Pulmonary artery endothelial cell (primary cell): ENCODE measurements around the gene BCR. TPM values are rescaled to one million over a fixed set of nuclear protein-coding genes. Genes with fewer than 3 reads are reported as not detected.

Source experiments
- DNase-seq: peaks from one replicate; pipeline ENCODE4 v3.0.0-alpha.2; 2011; ENCODE audit warnings: low read depth, low spot score
- total RNA-seq: library from RNA; depleted of rRNA; stranded (reverse); fragments of >200 nt; gene quantifications from 2 replicates; pipeline ENCODE4 v1.2.3, GENCODE V29; 2014

Gene BCR
- total RNA-seq, 1 donor from 2014 or later: 131 TPM

- no peak for DNase-seq
These were observed 93.8 kb downstream of the BCR start for GRCh38 chr22:23274146-23274526.

- DNase-seq: no peak
These were observed 94.8 kb downstream of the BCR start for GRCh38 chr22:23274891-23275694.

GRCh38 chr22:23275751-23276150 lies 95.4 kb downstream of the BCR start:
- no peak for DNase-seq

DNA sequence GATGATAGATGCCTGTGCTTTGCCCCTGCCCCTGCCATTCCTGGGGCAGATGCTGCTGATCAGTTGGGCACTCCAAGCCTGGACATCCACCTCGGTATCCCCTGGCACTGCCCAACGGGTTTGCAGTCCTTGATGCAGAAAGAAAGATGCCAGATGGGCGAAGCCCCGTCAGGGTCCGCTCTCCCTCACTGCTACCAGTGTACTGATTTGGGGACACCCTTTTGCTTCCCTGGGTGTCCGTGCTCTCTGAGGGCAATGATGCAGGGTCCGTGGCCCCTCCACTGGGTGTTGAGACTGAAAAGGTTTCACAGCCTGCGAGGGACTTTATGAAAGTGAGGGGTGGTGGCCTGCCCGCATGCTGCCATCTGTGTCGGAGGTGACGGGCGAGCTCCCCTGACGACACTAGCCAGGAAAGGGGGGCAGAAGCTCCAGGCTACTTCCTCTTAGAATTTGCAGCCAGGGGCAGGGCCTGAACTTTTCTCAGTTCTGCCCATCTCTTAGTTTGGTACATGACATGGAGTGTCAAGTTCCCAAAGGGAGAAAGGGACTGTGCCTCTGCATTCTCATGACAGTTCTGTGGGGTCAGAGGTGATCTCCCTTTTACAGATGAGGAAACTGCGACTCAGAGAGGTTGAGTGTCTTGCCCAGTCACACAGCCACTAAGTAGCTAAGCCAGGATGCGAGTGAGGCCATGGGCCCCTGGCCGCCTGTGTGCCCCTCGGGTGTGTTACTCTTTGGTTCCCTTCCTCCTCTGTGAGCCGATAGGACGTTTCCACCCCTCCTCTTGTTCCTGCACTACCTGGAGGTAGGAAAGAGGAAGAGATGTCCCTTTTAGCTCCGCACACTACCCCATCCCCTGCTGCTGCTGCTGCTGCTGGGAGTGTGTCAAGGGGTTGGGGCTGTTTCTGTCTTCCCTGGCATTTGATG lies 96.6 kb downstream of the BCR start:
- DNase-seq: no peak

DNA sequence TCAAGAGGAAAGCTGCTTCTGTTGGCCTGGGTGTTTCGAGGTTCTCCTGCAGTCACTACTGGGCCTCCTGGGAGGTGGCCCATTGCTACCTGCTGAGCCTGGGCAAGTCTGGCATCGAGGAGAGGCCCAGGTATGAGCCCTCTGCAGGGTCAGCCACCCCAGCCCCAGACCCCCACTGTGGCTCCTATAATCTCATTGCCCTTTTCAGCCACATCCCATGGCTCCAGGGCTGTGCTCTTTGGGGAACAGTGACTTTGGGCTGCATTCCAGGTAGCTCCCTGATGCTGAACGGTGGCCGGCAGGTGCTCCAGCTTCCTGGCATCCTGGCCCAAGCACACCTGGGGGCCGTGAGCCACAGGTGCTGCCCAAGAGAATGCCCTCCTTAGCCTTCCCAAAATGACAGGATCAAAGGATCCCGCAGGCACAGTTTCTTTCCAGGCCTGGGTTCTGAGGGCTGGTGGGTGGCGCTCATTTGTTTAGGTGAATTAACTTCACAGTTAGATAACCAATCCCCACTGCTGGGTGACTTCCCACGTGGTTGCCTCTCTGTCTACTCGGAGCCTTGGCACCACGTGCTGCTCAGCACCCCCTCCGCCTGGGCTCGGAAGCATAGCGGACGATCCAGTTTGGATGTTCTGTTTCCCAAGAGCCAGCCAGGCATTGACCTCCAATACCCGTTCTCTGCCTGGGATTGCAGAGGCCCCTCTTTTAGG lies 97.4 kb downstream of the BCR start:
- no peak for DNase-seq

DNA sequence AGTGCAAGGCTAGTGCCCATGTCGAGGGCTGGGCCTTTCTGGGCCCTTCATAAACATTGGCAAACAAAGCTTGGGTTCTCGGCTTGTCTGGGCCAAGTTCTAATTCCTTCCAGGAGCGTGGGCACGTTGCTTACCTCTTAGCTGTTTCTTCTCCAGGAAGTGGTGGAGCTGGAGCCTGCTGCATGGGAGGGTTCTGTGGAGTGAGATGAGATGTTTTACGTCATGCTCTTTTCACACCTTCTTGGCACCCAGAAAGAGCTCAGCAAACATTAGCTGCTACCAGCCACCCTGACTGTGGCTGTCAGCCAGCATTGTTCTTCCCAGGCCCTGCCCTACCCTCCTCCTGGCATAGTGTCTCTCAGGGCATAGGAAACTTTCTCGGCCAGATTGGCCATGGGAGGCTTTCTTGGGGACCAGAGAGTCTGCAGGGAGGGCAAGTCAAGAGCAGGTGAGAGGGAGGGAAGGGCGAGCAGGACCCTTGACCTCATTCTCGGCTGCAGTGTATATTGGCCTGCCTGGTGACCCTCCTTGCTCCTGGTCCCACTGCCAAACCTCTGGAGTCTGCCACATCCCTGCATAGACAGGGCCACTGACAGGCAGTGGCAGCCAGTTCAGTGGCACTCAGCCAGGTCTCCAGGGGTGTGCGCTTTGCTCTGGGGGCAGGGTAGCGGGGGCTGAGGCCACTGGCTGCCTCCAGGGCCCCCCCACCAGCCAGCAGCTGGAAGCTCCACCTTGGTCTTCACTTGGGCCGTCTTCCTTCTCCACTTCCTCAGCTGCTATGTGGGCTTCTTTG lies 98.8 kb downstream of the BCR start:
- no peak for DNase-seq

DNA sequence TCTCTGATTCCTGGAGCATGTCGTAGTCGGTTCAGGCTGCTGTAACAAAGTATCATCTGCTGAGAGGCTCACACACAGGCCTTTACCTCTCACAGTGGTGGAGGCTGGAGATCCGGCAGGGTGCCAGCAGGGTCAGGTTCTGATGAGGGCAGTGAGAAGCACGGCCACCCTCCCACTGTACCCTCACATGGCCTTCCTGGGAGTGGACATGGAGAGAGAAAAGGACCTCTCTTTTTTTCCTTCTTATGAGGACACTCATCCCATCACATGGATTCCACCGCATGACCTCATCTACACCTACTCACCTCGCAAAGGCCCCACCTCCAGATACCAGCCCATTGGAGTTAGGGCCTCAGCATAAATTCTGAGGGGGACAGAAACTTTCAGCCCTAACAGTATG lies 99.5 kb downstream of the BCR start:
- DNase-seq: no peak

- DNase-seq: no peak
These were observed 100.2 kb downstream of the BCR start for GRCh38 chr22:23280356-23281052.

DNA sequence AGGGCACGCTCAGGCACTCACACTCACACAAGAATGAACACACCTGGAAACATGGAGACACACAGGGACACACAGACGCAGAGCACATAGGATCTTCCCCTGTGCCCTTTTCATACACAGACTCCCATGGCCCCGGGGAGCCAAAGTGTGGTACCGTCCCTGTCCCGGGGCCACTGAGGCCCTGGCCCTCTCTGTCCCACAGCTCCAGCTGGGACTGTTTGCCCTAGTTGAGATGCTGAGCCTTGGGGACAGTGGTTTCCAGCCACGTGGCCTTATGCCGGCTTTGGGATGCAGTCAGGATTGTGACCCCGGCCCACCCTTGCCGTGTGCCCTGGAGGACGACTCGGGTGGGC lies 100.7 kb downstream of the BCR start:
- DNase-seq: no peak

DNA sequence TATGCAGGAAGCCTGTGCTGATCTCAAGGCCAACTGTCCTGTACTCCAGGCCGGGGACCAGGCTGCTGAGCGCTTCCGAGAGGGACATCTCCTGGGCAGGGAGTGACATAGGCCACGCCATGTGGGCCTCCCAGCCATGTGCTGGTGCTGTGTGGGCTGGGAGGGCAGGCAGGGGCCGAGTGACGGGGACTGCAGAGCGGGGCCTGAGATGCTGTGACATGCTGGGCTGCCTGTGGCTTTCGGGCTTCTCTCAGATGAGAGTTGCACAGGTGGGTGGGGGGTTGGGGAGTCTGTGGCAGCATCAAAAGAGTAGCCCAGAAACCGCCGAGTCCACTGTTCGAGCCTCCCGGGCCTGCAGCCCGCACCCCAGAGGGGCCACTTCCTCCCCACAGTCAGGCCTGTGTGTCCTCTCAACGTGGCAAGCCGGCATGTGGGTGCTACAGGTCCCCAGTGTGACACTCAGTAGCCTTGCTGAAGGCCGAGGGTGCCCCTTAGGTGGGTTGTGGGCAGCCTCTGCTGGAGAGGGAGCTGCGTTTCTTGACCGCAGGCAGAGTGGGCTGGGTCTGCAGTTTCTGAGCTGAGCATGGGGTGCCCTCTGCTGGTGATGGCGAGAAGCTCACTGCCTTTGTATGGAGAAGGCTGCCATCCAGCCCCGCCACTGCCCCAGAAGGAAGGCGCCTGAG lies 101.2 kb downstream of the BCR start:
- peak; percentile 48 for DNase-seq

DNA sequence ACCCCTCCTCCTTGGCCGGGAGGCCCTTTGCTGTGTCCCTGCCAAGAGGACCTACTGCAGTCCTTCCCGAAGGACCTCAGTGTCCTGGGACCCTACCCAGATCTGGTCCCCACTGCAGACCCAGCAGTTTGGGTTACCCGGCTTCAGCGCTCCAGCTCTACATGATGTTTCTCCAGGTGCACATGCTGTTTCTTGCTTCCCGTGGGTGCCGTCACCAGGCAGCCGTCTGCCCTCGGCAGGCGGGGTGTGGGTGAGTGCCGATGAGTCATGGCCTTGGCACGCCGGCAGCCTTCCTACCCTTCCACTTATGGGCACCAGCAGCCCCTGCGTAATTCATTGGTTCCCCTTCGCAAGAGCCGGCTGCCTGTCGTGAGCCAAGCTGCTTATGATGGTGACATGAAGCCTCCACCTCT lies 101.8 kb downstream of the BCR start:
- DNase-seq: peak; percentile 86

GRCh38 chr22:23282516-23282915 lies 102.2 kb downstream of the BCR start:
- DNase-seq: no peak

DNA sequence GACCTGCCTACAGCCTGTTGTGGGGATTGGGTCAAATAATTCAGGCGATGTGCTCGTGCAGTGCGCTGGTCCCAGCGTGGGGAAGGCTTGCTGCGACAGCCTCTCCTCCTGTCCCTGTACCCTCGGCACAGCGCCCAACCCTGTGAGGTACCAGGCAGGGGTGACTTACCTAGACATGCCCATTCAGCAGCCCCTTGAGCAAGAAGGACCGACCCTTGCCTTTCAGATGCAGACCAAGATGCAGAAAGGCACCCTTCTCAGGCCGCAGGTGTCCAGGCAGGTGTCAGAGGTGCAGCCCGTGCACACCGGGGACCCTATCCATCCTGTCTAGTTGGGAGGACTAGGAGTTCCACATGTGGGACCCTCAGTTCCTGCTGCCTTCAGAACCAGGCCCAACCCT lies 102.7 kb downstream of the BCR start:
- no peak for DNase-seq

DNA sequence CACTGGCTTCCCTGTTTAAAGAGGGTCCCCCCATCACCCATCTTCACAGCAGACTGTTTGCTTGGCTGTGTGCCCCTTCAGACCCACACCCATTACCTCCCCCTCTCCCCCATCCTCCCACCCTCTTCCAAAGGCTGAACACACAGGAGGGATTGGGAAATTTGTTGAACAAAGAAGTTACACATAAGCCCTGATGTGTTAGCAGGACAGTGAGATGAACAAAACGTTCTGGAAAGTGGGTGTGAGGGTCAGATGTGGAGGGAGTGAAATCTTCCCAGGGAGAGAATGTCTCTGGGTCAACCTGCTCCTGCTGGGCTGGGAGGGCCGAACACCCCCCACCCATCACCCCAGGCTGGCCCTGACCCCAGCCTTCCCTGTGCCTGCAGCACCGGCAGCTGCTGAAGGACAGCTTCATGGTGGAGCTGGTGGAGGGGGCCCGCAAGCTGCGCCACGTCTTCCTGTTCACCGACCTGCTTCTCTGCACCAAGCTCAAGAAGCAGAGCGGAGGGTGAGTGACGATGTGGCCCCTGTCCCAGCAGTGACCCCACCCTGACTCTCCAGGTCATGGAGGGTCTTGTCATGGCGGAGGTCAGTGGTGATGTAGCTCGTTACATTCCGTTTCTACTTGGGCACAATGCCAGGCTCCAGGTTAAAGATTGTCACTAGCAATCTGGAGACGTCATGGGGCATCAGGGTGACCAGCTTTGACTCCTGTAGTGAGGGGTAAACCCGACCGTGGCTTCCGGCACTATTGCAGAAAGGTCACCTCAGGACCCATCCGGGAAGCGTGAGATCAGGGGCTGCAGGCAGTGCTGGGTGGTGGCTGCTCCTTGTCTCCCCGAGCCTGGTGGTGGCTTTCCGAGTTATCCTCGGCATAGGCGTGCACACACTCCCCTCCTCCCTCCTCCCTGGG lies 103.5 kb downstream of the BCR start:
- no peak for DNase-seq

- DNase-seq: no peak
These were observed 104.3 kb downstream of the BCR start for GRCh38 chr22:23284504-23285033.

GRCh38 chr22:23285236-23285635 lies 104.9 kb downstream of the BCR start:
- no peak for DNase-seq

- DNase-seq: no peak
These were observed 105.4 kb downstream of the BCR start for GRCh38 chr22:23285734-23286133.

- no peak for DNase-seq
These were observed 106.0 kb downstream of the BCR start for GRCh38 chr22:23286296-23286695.
